C4-2B (cell line): ENCODE results near the gene CCNT1.

ENCODE experiments used
- H3K27ac ChIP-seq: fragments of 450-650 bp; 2 replicates; pipeline ENCODE4 v1.5.1; 2017
- ZFX ChIP-seq: fragments of 450-650 bp; IDR thresholded peaks from 2 replicates; pipeline ENCODE4 v1.6.1; 2017
- TF ChIP-seq, protein P1 (sequence below): fragments of 450-650 bp; conservative IDR thresholded peaks from 2 replicates; pipeline ENCODE4 v1.5.1; 2017; ENCODE audit warnings: mild to moderate bottlenecking

CCNT1 gene

DNA sequence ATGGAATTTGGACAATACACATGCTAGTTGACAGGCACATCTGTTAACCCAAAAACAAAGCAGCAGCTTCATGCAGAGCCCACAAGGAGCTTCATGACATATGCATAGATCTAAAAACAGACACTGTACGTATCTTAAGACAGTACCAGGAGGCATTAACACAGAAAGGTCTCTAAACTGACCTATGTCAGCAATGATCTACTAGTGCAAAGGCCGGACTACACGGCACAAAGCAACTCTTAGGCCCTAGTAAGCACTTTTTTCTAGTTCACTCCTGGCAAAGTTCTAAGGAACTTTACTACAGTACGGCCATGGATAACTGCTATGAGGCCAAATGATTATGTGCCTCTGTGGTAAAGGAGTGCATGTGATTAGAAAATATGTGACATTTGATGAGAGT, 26.1 kb downstream of the CCNT1 start:
- TF ChIP-seq, protein P1, sequence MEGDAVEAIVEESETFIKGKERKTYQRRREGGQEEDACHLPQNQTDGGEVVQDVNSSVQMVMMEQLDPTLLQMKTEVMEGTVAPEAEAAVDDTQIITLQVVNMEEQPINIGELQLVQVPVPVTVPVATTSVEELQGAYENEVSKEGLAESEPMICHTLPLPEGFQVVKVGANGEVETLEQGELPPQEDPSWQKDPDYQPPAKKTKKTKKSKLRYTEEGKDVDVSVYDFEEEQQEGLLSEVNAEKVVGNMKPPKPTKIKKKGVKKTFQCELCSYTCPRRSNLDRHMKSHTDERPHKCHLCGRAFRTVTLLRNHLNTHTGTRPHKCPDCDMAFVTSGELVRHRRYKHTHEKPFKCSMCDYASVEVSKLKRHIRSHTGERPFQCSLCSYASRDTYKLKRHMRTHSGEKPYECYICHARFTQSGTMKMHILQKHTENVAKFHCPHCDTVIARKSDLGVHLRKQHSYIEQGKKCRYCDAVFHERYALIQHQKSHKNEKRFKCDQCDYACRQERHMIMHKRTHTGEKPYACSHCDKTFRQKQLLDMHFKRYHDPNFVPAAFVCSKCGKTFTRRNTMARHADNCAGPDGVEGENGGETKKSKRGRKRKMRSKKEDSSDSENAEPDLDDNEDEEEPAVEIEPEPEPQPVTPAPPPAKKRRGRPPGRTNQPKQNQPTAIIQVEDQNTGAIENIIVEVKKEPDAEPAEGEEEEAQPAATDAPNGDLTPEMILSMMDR: no peak
- TF ChIP-seq ZFX: no peak
- no peak overlapping the region for H3K27ac ChIP-seq

GRCh38 chr12:48688836-48689235, 27.7 kb downstream of the CCNT1 start:
- H3K27ac ChIP-seq: no peak overlapping the region
- TF ChIP-seq ZFX: no peak
- TF ChIP-seq, protein P1: no peak

GRCh38 chr12:48687592-48687991, 28.9 kb downstream of the CCNT1 start:
- H3K27ac ChIP-seq: no peak overlapping the region
- TF ChIP-seq ZFX: no peak
- TF ChIP-seq, protein P1: no peak

DNA sequence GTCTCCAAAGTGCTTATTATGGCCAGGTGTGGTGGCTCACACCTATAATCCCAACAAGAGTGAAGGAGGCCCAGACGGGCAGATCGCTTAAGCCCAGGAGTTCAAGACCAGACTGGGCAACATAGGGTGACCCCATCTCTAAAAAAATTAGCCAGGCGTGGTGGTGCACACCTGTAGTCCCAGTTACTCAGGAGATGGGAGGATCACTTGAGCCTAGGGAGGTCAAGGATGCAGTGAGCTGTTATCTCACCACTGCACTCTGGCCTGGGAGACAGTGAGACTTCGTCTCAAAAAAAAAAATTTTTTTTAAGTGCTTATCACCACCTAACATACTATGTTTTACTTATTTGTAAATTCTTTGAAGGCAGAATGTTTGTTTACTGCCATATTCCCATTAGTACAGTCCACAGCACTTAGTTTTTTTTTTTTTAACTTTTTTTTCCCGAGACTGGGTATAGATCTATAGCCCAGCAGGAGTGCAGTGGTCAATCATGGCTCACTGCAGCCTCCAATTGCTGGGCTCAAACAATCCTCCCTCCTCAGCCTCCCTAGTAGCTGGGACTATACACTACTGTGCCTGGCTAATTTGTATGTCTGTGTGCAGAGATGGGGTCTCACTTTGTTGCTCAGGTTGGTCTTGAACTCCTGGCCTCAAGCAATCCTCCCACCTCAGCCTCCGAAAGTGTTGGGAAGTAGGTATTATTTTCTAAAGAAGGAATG, 29.7 kb downstream of the CCNT1 start:
- TF ChIP-seq, protein P1: no peak
- TF ChIP-seq ZFX: no peak
- H3K27ac ChIP-seq: no peak overlapping the region

DNA sequence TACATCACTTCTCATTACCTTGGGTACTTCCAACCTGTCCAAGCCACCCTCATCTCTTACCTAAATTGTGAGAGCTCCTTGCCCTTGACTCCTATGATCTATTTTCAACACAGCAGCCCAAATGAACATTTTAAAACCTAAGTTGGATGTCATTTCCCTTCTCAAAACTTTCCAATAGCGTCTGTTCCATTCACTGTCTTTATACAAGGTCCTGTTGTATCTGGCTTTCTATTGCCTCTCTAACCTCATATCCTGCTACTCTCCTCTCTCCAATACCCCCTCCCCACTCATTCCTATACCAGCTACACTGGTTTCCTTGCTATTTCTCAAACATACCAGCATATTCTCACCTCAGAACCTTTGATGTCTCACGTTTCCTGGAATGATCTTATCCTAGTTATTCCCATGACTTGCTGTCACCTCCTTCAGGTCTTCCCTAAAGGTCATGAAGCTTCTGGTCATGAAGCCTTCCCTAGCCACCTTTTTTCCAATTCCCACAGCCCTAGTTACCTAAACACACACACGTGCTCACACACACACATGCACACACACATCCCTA, 30.4 kb downstream of the CCNT1 start:
- TF ChIP-seq ZFX: no peak
- TF ChIP-seq, protein P1: no peak
- no peak overlapping the region for H3K27ac ChIP-seq

- TF ChIP-seq ZFX: no peak
- TF ChIP-seq, protein P1: no peak
These were observed 33.0 kb downstream of the CCNT1 start for GRCh38 chr12:48683534-48683933.

DNA sequence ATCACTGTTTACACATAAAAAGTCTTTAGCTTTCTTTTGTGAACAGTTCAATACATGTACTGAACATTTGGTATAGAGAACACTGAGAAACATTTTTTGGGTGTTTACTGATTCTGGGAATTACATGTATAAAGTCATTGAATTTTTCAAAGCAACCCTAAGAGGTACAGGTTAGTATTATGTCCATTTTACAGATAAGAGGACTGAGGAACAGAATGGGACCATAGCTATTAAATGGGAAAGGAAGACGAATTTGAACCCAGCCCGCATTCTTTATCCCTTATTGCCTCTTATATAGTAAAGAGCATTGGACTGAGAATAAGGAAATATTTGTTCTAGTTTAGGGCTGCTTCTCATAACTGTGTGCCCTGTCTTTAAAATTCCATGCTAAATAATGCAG, 33.6 kb downstream of the CCNT1 start:
- no peak for TF ChIP-seq ZFX
- TF ChIP-seq, protein P1: no peak
- peak overlapping the region; percentile 96 for H3K27ac ChIP-seq

More at GRCh38 chr12:48683534-48683933, 33.0 kb downstream of the CCNT1 start:
- H3K27ac ChIP-seq: no peak overlapping the region

DNA sequence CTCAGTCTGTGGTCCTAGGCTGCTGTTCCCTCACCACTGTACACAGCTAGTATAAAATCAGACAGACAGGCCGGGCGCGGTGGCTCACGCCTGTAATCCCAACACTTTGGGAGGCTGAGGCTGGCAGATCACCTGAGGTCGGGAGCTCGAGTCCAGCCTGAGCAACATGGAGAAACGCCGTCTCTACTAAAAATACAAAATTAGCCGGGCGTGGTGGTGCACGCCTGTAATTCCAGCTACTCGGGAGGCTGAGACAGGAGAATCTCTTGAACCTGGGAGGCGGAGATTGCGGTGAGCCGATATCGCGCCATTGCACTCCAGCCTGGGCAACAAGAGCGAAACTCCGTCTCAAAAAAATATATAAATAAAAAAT, 34.0 kb downstream of the CCNT1 start:
- peak overlapping the region; percentile 96 for H3K27ac ChIP-seq
